HEK293T (cell line): ENCODE data around the gene COPS2.

Experiments used
- FOXM1 ChIP-seq: fragments of 450-650 bp; IDR thresholded peaks from 2 replicates; pipeline ENCODE4 v1.6.1; 2017; ENCODE audit warnings: mild to moderate bottlenecking, borderline replicate concordance
- HDGF ChIP-seq: fragments of 450-650 bp; IDR thresholded peaks from 2 replicates; pipeline ENCODE4 v1.6.1; 2017; ENCODE audit warnings: antibody characterized with exemption, borderline replicate concordance
- SP1 ChIP-seq: fragments of 450-650 bp; IDR thresholded peaks from 2 replicates; pipeline ENCODE4 v1.6.1; 2017
- TARDBP ChIP-seq: fragments of 450-650 bp; IDR thresholded peaks from 2 replicates; pipeline ENCODE4 v1.6.1; 2016

DNA sequence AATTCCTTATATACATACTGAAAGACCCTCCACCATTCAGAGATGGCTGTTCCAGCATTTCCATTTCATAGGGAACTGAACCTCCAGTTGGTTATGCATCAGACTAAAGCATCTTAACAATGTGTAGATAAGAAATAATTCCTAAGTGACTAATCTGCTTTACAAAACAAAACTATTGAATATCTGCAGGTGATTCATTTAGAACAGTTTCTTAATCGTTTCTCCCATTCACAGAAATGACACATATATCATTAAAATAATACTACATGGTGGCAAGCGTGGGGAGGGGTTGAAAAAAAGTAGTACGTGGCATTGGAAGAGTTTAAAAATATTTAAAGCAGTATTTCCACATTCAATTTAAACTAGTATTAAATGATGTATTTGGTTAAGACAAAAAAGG, 19.5 kb downstream of the COPS2 start:
- TF ChIP-seq TARDBP (no peak), FOXM1 (no peak), HDGF (no peak), SP1 (no peak)
